GM10248 (cell line): ENCODE results near the gene XCL1.
"Not testable (repeated sequence)": the region's sequence is repeated elsewhere in the genome, so short reads cannot be mapped to it uniquely, and the experiment has no call there.

Experiments used
- CTCF ChIA-PET: fragments of 300-600 bp; sonication (Branson Sonifier 250); formaldehyde crosslinking; extraction: SDS; loops from one replicate; lab custom pipeline; 2021; ENCODE audit warnings: antibody characterized with exemption; lab: Yijun Ruan, JAX
- POLR2A ChIA-PET: fragments of 350-650 bp; sonication (Branson Sonifier 250); formaldehyde crosslinking; extraction: SDS; loops from one replicate; lab custom pipeline; 2020; ENCODE audit warnings: antibody characterized with exemption; lab: Yijun Ruan, JAX
- DNase-seq: peaks from one replicate; pipeline ENCODE4 v3.0.0; 2012; ENCODE audit errors: extremely low spot score
- TF ChIP-seq, protein P1 (sequence below): IDR thresholded peaks from 2 replicates; pipeline ENCODE4 v1.5.1; 2012; ENCODE audit warnings: mild to moderate bottlenecking, low read depth; ENCODE audit errors: extremely low read depth, missing control alignments, control extremely low read depth

XCL1 gene

DNA sequence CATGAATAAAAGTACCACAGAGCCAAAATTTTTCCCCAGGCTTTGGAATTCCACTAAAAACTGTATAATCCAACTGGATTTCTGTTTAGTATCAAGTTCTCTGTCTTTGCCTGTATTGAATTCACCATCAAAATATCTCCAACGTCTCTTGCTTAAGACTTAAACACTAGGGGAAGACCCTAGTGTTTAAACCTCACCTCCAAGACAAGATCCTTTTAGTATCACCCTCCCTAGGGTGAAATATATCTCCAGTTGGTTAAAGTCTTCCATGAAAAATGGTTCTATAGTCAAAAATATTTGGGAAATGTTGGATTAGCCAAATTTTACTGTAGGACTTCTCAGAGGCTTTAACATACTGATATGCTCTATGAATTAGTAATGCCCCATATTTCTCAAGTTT lies 8.1 kb upstream of the XCL1 start:
- TF ChIP-seq, protein P1, sequence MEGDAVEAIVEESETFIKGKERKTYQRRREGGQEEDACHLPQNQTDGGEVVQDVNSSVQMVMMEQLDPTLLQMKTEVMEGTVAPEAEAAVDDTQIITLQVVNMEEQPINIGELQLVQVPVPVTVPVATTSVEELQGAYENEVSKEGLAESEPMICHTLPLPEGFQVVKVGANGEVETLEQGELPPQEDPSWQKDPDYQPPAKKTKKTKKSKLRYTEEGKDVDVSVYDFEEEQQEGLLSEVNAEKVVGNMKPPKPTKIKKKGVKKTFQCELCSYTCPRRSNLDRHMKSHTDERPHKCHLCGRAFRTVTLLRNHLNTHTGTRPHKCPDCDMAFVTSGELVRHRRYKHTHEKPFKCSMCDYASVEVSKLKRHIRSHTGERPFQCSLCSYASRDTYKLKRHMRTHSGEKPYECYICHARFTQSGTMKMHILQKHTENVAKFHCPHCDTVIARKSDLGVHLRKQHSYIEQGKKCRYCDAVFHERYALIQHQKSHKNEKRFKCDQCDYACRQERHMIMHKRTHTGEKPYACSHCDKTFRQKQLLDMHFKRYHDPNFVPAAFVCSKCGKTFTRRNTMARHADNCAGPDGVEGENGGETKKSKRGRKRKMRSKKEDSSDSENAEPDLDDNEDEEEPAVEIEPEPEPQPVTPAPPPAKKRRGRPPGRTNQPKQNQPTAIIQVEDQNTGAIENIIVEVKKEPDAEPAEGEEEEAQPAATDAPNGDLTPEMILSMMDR = no peak
- no peak for DNase-seq
- CTCF ChIA-PET = interaction anchor here (0.9 to 1.5 kb wide), 6 partner anchors 10 to 226 kb away, joined by 3 to 6 read pairs (median 4); no protein-coding TSS in a partner anchor
- POLR2A ChIA-PET = no interaction called here

DNA sequence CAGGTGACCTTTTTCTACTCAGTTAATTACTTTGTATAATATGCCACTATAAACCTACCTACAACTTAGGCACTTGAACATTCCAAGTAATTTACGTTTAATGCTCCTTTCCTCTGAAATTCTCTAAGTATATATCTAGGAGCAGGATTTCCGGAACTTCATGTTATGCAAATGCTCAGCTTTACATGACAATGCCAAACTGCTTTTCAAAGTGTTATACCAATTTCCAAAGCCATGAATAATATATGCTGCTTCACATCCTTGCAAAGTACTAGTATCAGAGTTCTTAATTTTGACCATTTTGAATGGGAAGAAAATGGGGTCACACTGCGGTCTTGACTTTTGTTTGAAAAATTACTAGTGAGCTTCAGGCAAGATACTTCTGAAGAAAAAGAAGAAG lies 5.8 kb upstream of the XCL1 start:
- DNase-seq = no peak
- POLR2A ChIA-PET = no interaction called here
- TF ChIP-seq, protein P1 = no peak
- CTCF ChIA-PET = interaction anchor here (1.2 to 1.3 kb wide), 2 partner anchors 11 to 132 kb away, joined by 3 to 5 read pairs; no protein-coding TSS in a partner anchor

DNA sequence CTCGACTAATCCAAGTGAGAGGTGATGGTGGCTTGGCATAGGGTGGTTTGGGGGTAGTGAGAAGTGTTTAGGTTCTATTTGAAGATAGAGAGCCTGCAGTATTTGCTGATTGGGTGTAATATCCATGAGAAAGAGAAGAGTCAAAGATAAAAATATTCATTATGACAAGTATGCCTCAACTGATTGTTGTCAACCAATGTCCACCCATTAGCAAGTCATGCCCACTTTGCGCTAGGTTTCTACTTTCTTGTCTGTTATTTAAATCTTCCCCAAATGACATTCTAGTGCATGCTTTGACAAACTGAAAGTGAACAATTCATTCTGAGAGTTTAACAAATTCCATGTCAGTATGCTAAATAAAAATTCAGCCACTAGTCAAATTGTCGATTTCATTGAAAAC lies 3.8 kb upstream of the XCL1 start:
- POLR2A ChIA-PET = no interaction called here
- CTCF ChIA-PET = interaction anchor here (1.0 kb wide), 1 partner anchor 134 kb away, joined by 4 read pairs; no protein-coding TSS in a partner anchor
- DNase-seq = peak; percentile 14
- TF ChIP-seq, protein P1 = no peak

DNA sequence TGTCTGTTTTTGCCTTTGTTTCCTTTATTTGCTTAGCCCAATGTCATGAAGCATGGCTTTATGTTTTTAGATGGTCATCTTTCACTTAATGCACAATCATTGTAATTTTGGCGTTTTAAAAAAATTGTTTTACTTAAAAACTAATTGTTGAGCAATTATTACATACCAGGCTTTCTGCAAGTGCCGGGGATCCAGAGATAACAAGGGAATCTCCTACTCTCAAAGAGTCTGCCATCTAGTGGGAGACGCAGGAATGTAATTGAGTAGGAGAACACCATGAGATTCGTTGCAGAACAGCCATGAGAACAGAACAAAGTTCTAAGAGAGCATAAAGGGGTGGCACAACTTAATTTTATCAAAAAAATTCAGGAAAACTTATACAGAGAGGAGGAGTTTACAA lies 2.2 kb upstream of the XCL1 start:
- POLR2A ChIA-PET, CTCF ChIA-PET, DNase-seq: not testable (repeated sequence)
- TF ChIP-seq, protein P1 = peak; percentile 24

DNA sequence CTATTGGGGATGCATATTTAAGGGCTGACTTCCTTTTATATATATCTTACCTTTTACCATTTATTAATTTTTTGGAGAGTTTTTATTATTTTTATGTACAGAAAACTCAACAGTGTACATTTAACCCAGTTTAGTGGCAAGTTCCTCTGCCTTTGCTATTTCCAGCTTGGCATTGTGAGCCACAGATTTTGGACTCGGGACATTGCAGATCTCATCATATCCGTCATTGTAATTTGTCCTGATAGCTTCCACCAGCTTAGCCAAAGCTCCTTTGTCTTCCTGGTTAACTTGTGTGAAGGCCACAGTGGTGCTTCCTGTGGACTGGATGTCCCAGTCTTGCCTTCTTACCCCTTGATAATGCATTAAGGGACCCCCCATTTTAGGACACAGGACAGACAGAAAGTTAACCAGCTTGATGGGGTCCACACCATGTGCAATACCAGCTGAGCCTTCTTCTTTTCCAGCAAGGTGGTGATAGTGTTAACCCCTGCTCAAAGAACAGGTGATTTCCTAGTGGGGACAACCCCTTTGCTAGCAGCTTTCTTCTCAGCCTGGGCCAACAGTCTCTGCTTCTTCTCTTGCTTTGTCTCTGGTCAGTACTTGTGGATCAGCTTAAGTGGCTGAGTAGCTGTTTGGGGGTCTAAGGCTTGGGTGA lies 2.3 kb downstream of the XCL1 start:
- CTCF ChIA-PET = interaction anchor here (0.7 to 2.4 kb wide), 4 partner anchors 10 to 236 kb away, joined by 3 to 9 read pairs (median 6); no protein-coding TSS in a partner anchor
- POLR2A ChIA-PET, DNase-seq: not testable (repeated sequence)

DNA sequence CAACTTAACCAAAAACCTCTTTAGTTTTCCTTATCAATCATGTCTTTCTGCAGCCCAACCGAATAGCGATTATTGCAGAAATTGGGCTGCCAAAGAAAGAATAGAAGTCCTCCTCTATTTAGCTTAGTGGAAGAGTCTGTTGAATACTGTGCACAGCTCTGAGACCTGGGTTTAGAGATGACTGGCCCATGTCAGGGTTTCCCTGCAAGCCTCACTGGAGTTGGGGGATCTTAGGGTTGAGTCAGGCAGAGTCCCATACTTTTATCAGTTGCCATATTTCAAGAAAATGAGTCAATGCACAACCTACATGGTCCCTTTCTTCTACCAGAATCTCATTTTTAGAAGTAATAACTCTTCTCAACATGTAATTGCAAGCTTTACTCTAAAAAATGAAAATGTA lies 3.9 kb downstream of the XCL1 start:
- CTCF ChIA-PET, POLR2A ChIA-PET, DNase-seq: not testable (repeated sequence)

DNA sequence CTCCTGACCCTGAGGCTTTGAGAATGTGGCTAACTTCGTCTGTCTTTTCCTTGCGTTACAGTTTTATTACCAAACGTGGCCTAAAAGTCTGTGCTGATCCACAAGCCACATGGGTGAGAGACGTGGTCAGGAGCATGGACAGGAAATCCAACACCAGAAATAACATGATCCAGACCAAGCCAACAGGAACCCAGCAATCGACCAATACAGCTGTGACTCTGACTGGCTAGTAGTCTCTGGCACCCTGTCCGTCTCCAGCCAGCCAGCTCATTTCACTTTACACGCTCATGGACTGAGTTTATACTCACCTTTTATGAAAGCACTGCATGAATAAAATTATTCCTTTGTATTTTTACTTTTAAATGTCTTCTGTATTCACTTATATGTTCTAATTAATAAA lies 4.6 kb downstream of the XCL1 start:
- CTCF ChIA-PET, DNase-seq: not testable (repeated sequence)

DNA sequence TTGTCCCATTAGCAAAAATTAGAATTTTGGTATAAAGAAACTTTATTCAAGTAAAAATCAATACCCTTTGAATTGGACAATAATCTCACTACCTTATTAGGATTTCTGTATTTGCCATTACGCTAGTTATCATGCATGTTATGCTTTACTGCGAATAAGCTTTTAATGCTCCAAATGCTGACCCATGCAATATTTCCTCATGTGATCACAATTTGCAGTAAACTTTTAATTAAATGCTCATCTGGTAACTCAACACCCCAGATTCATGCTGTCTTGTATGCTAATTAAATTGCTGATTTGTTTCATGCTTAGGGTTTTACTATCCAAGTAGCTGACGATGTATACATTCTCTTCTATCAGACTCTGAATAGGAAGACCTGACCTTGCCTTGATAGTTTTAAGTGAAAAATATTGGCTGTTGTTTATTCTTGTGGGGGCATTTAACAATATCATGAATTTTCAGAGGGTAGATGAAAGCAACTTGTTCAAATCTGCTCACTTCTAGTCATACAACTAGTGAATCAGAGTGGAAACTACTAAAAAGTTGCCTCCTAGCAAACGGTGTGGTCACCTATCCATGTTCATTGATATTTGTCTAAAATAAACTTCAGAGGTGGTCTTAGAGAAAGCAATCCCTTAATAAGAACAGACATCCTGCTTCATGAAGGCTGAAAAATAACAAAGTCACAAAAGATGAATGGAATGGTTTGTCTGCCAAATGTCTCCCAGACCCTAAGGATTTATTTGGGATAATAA lies 5.6 kb downstream of the XCL1 start:
- ChIA-PET POLR2A (no interaction called here), CTCF (interaction anchor here (1.2 to 1.4 kb wide), 3 partner anchors 13 to 965 kb away, joined by 3 read pairs; no protein-coding TSS in a partner anchor)
- DNase-seq = no peak
- TF ChIP-seq, protein P1 = no peak

More for the DNA sequence above, 4.6 kb downstream of the XCL1 start:
- POLR2A ChIA-PET = not testable (repeated sequence)
